SK-N-MC (cell line): ENCODE data around the gene FAM168A.

Source experiments
- EZH2 ChIP-seq: fragments of 200-600 bp; sonication (generic); IDR thresholded peaks from one replicate; pipeline ENCODE4 v1.6.1; 2017; ENCODE audit warnings: antibody characterized with exemption
- POLR2AphosphoS5 ChIP-seq: IDR thresholded peaks from 2 replicates; pipeline ENCODE4 v1.6.1; 2012; ENCODE audit warnings: mild to moderate bottlenecking, low read depth, low read length, borderline replicate concordance

DNA sequence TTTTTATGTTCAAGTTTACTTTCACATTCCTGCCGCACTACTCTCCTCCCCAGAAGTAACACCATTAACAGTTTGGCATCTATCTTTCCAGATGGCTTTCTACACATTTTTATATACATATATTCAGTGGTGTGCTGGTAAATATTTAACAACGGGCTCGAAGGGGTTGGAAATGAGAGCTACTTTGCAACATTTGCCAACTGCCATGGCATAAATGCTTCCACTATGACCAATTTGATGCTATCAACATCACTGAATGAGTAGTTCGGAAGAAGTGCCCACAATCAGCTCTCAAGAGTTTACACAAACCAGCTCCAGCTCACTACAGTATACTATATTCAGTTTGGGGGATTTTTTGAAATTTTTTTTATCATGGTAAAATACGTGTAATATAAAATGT lies 166.5 kb downstream of the FAM168A start:
- TF ChIP-seq EZH2 (no peak), POLR2AphosphoS5 (no peak)
